ENCODE results near the gene PODN. TPM values are rescaled to one million over a fixed set of nuclear protein-coding genes. Genes with fewer than 3 reads are reported as not detected.

PODN gene
- total RNA-seq, 1 donor from 2014 or later, result 245 TPM

- peaks cover 0 to 5% of the 10 kb centered on the region in 2 donors for H3K9me3 ChIP-seq
- peaks cover 0 to 3% of the 10 kb centered on the region in 2 donors for H3K4me1 ChIP-seq
- no peak overlapping the region for H3K27ac ChIP-seq
- no peak for DNase-seq (ENCODE audit: low spot score in 2 of 2)
- TF ChIP-seq, protein P1, sequence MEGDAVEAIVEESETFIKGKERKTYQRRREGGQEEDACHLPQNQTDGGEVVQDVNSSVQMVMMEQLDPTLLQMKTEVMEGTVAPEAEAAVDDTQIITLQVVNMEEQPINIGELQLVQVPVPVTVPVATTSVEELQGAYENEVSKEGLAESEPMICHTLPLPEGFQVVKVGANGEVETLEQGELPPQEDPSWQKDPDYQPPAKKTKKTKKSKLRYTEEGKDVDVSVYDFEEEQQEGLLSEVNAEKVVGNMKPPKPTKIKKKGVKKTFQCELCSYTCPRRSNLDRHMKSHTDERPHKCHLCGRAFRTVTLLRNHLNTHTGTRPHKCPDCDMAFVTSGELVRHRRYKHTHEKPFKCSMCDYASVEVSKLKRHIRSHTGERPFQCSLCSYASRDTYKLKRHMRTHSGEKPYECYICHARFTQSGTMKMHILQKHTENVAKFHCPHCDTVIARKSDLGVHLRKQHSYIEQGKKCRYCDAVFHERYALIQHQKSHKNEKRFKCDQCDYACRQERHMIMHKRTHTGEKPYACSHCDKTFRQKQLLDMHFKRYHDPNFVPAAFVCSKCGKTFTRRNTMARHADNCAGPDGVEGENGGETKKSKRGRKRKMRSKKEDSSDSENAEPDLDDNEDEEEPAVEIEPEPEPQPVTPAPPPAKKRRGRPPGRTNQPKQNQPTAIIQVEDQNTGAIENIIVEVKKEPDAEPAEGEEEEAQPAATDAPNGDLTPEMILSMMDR (IDR thresholded peaks at IDR 0.05), result no peak
- H3K27me3 ChIP-seq, result no peaks in the 10 kb centered on the region
- no peak overlapping the region for H3K4me3 ChIP-seq
- intact Hi-C loops (cut with DNase I), result no loop called here
- H3K36me3 ChIP-seq, result no peaks in the 10 kb centered on the region
Measured at GRCh38 chr1:53133261-53134041, 71.4 kb downstream of the PODN start.

- Histone ChIP-seq H3K27me3 (no peaks in the 10 kb centered on the region), H3K4me3 (no peak overlapping the region), H3K27ac (no peak overlapping the region), H3K9me3 (peaks cover 0 to 5% of the 10 kb centered on the region in 2 donors), H3K36me3 (no peaks in the 10 kb centered on the region), H3K4me1 (peaks cover 0 to 3% of the 10 kb centered on the region in 2 donors)
- peak in 1 of 2 donors; percentile 40 for DNase-seq (ENCODE audit: low spot score in 2 of 2)
- TF ChIP-seq, protein P1 (IDR thresholded peaks at IDR 0.05), result no peak
- intact Hi-C loops (cut with DNase I), result no loop called here
Measured at GRCh38 chr1:53134042-53134485, 72.1 kb downstream of the PODN start.

Other genes starting within 250 kb of the PODN start
- gene ZYG11A, start 219.5 kb upstream of the PODN start, total RNA-seq, result not detected
- gene ECHDC2, start 140.5 kb upstream of the PODN start, total RNA-seq, result 127 TPM
- 26.3 TPM for gene SCP2, start 134.9 kb upstream of the PODN start, total RNA-seq
- gene SLC1A7, start 80.4 kb downstream of the PODN start, total RNA-seq, result not detected
- 24.8 TPM for gene CPT2, start 134.6 kb downstream of the PODN start, total RNA-seq
- gene CZIB, start 158.4 kb downstream of the PODN start, total RNA-seq, result 28.9 TPM
- 10.9 TPM for gene MAGOH, start 176.3 kb downstream of the PODN start, total RNA-seq

Data from ascending aorta (tissue), 2 donors.